ENCODE measurements around the gene FGGY.

The FGGY gene

GRCh38 chr1:59331686-59332620, 35.1 kb downstream of the FGGY start:
- Histone ChIP-seq H3K9ac (ENCODE audit: low read depth, low read length) (peak overlapping the region; percentile 38), H3K27me3 (ENCODE audit: insufficient read depth, low read length, poor library complexity) (no peaks in the 10 kb centered on the region), H3K79me2 (ENCODE audit: insufficient read depth, low read length) (no peaks in the 10 kb centered on the region), H3K9me3 (ENCODE audit: insufficient read depth, low read length, severe bottlenecking) (no peaks in the 10 kb centered on the region), H3K36me3 (ENCODE audit: insufficient read depth, low read length) (no peaks in the 10 kb centered on the region; the same call in 1 of the 2 replicates), H3K27ac (ENCODE audit: low read length) (peak overlapping the region; percentile 73), H3K4me1 (ENCODE audit: insufficient read depth, low read length) (peaks cover 47% of the 10 kb centered on the region), H4K20me1 (ENCODE audit: insufficient read depth, low read length) (no peaks in the 10 kb centered on the region), H3K4me3 (ENCODE audit: low read depth in 1 of 2, low read length in 2 of 2) (no peak overlapping the region), H3K4me2 (ENCODE audit: insufficient read depth, low read length) (no peak overlapping the region), H2AFZ (ENCODE audit: low read depth, low read length) (no peak overlapping the region)
- ATAC-seq (ENCODE audit: insufficient read depth, low read depth) (no peak), DNase-seq (no peak)
- no peak for TF ChIP-seq EZH2 (IDR thresholded peaks at IDR 0.05; ENCODE audit: borderline replicate concordance, low read depth, low read length, severe bottlenecking)
- TF ChIP-seq CTCF (IDR thresholded peaks at IDR 0.05; ENCODE audit: borderline replicate concordance, extremely low read depth, low read length, poor library complexity, severe bottlenecking): no peak

DNA sequence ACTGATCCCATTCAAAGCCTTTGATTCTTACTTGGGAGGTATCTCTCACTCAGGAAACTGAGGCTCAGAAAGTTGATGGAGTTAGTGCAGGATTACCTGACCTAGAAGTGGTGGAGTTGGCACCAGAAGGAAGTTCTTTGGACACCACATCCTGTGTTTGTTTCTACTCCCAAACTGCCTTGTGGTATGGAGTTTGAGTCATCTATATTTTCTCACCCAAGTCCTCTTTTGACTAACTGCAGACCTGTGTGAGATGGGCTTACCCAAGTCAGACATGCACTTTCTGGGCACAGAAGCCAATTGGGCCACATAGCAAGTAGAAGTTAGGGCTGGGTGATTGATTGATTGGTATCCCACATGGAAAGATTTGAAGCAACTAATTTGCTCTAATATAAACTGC, 36.1 kb downstream of the FGGY start:
- Histone ChIP-seq H4K20me1 (ENCODE audit: insufficient read depth, low read length) (no peaks in the 10 kb centered on the region), H3K4me1 (ENCODE audit: insufficient read depth, low read length) (peaks cover 36% of the 10 kb centered on the region), H2AFZ (ENCODE audit: low read depth, low read length) (peak overlapping the region; percentile 3), H3K9ac (ENCODE audit: low read depth, low read length) (peak overlapping the region; percentile 38), H3K27me3 (ENCODE audit: insufficient read depth, low read length, poor library complexity) (no peaks in the 10 kb centered on the region), H3K9me3 (ENCODE audit: insufficient read depth, low read length, severe bottlenecking) (no peaks in the 10 kb centered on the region), H3K27ac (ENCODE audit: low read length) (peak overlapping the region; percentile 73), H3K4me3 (ENCODE audit: low read depth in 1 of 2, low read length in 2 of 2) (no peak overlapping the region), H3K4me2 (ENCODE audit: insufficient read depth, low read length) (peak overlapping the region; percentile 10), H3K36me3 (ENCODE audit: insufficient read depth, low read length) (no peaks in the 10 kb centered on the region; the same call in 1 of the 2 replicates), H3K79me2 (ENCODE audit: insufficient read depth, low read length) (no peaks in the 10 kb centered on the region)
- TF ChIP-seq EZH2 (IDR thresholded peaks at IDR 0.05; ENCODE audit: borderline replicate concordance, low read depth, low read length, severe bottlenecking): no peak
- no peak for TF ChIP-seq CTCF (IDR thresholded peaks at IDR 0.05; ENCODE audit: borderline replicate concordance, extremely low read depth, low read length, poor library complexity, severe bottlenecking)
- peak; percentile 64 for DNase-seq
- peak; percentile 89 for ATAC-seq (ENCODE audit: insufficient read depth, low read depth)

DNA sequence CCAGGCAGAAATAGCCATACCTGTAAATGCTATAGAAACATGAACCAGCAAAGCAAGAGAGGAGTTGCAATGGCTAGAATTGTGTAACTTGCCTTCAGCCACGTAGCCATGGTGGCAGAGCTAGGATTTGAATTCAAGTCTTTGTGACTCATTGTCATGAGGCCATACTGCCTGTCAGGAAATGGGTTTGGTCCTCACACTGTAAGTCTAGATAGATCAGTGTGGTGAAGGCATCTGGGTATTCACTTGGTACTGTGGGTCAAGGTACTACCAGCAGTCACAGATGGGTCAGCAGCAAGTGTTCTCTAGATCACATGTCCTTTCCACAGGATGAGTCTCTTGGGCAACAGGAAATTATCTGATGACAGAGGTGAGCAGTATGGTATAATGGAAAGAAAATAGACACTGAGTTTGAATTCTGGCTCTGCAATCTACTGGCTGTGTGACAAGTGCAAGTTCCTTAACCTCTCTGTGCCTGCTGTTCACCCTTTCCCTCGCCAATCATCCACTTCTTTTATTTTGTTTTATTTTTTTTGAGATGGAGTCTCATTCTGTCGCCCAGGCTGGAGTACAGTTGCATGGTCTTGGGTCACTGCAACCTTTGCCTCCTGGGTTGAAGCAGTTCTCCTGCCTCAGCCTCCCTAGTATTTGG, 36.9 kb downstream of the FGGY start:
- no peaks in the 10 kb centered on the region for H3K79me2 ChIP-seq (ENCODE audit: insufficient read depth, low read length)
- TF ChIP-seq EZH2 (IDR thresholded peaks at IDR 0.05; ENCODE audit: borderline replicate concordance, low read depth, low read length, severe bottlenecking) (no peak), CTCF (IDR thresholded peaks at IDR 0.05; ENCODE audit: borderline replicate concordance, extremely low read depth, low read length, poor library complexity, severe bottlenecking) (no peak)
- DNase-seq: no peak
- no peaks in the 10 kb centered on the region for H3K9me3 ChIP-seq (ENCODE audit: insufficient read depth, low read length, severe bottlenecking)
- H4K20me1 ChIP-seq (ENCODE audit: insufficient read depth, low read length): no peaks in the 10 kb centered on the region
- H2AFZ ChIP-seq (ENCODE audit: low read depth, low read length): 0 out of 2 replicates have a peak overlapping the region, but pooled peaks have one; percentile 3
- H3K9ac ChIP-seq (ENCODE audit: low read depth, low read length): peak overlapping the region; percentile 38
- peak overlapping the region; percentile 10 for H3K4me2 ChIP-seq (ENCODE audit: insufficient read depth, low read length)
- H3K36me3 ChIP-seq (ENCODE audit: insufficient read depth, low read length): no peaks in the 10 kb centered on the region; the same call in 1 of the 2 replicates
- H3K4me3 ChIP-seq (ENCODE audit: low read depth in 1 of 2, low read length in 2 of 2): peak overlapping the region in 1 of 2 experiments; percentile 1; a peak in 1 of 4 replicates
- peaks cover 29% of the 10 kb centered on the region for H3K4me1 ChIP-seq (ENCODE audit: insufficient read depth, low read length)
- H3K27me3 ChIP-seq (ENCODE audit: insufficient read depth, low read length, poor library complexity): no peaks in the 10 kb centered on the region
- peak; percentile 37; the same call in 2 of the 3 replicates for ATAC-seq (ENCODE audit: insufficient read depth, low read depth)
- H3K27ac ChIP-seq (ENCODE audit: low read length): peak overlapping the region; percentile 73

All from DND-41 (cell line).